A549 (cell line): Measurements from ENCODE around the gene FER. TPM values are rescaled to one million over a fixed set of nuclear protein-coding genes. Genes with fewer than 3 reads are reported as not detected.

Experiments
- ATAC-seq, 2 experiments: fragments of 200-7000 bp in 1 of 2; fragments of >200 bp in 1 of 2; cut with Nextera tagmentation in 1 of 2; cut with Tn5 transposase in 1 of 2; 3 replicates each; pipeline versions ENCODE4 v1.8.0 to v1.9.1; 2018 to 2020; ENCODE audit warnings: mild to moderate bottlenecking in 1 of 2, moderate library complexity in 1 of 2
- CTCF ChIA-PET: fragments of 300-600 bp; sonication (Branson Sonifier 250); formaldehyde crosslinking; extraction: SDS; loops from one replicate; lab custom pipeline; 2021; ENCODE audit warnings: antibody characterized with exemption, inconsistent platforms; lab: Yijun Ruan, JAX
- POLR2A ChIA-PET: fragments of 350-600 bp; formaldehyde crosslinking; extraction: SDS; loops from one replicate; lab custom pipeline; 2021; ENCODE audit warnings: antibody characterized with exemption, inconsistent platforms; lab: Yijun Ruan, JAX
- DNase-seq, 2 experiments: peaks; one replicate each; pipeline versions ENCODE4 v3.0.0 to v3.0.0-alpha.2; 2011 to 2016; ENCODE audit warnings: low read depth in 1 of 2, low spot score in 1 of 2
- FAIRE-seq: peaks from 2 replicates; lab custom pipeline; 2011; peaks lifted over from hg19 to GRCh38; lab: Jason Lieb, UNC
- H3K27ac ChIP-seq, 2 experiments: fragments of >200 bp; sonication (Bioruptor Twin); formaldehyde crosslinking; 3 replicates each; pipeline ENCODE4 v1.5.1; 2016 to 2017
- H3K4me1 ChIP-seq: fragments of >200 bp; sonication (Bioruptor Twin); formaldehyde crosslinking; 3 replicates; pipeline ENCODE4 v1.6.1; 2016
- H3K4me2 ChIP-seq: fragments of >200 bp; sonication (Bioruptor Twin); formaldehyde crosslinking; 3 replicates; pipeline ENCODE4 v1.6.1; 2016
- H3K4me3 ChIP-seq: fragments of >200 bp; sonication (Bioruptor Twin); formaldehyde crosslinking; 3 replicates; pipeline ENCODE4 v1.5.1; 2016
- H3K9me3 ChIP-seq: fragments of >200 bp; sonication (Bioruptor Twin); formaldehyde crosslinking; 3 replicates; pipeline ENCODE4 v1.6.1; 2016
- ATOH8 ChIP-seq: fragments of 250-450 bp; sonication (Bioruptor Pico); IDR thresholded peaks from 2 replicates; pipeline ENCODE4 v1.5.0; 2020; ENCODE audit warnings: low read depth, mild to moderate bottlenecking, moderate library complexity
- BHLHE40 ChIP-seq: IDR thresholded peaks from 2 replicates; pipeline ENCODE4 v1.6.1; 2012; ENCODE audit warnings: low read depth, low read length, inconsistent platforms
- CBX2 ChIP-seq: fragments of 200-600 bp; sonication (generic); IDR thresholded peaks from 2 replicates; pipeline ENCODE4 v1.6.1; 2016; ENCODE audit warnings: low read depth, mild to moderate bottlenecking, borderline replicate concordance
- CBX8 ChIP-seq: fragments of 200-600 bp; sonication (generic); IDR thresholded peaks from 2 replicates; pipeline ENCODE4 v1.6.1; 2016
- EHF ChIP-seq: fragments of 250-450 bp; sonication (Bioruptor Pico); IDR thresholded peaks from 2 replicates; pipeline ENCODE4 v1.5.0; 2020; ENCODE audit warnings: mild to moderate bottlenecking
- EHMT2 ChIP-seq: fragments of 200-600 bp; sonication (generic); IDR thresholded peaks from 2 replicates; pipeline ENCODE4 v1.6.1; 2016; ENCODE audit warnings: antibody characterized with exemption, low read depth, mild to moderate bottlenecking, moderate library complexity
- ELK1 ChIP-seq: fragments of 150-350 bp; IDR thresholded peaks from 2 replicates; pipeline ENCODE4 v1.6.1; 2014; ENCODE audit warnings: low read depth, mild to moderate bottlenecking, low read length
- ESRRA ChIP-seq: fragments of 150-350 bp; IDR thresholded peaks from 2 replicates; pipeline ENCODE4 v1.6.1; 2014; ENCODE audit warnings: mild to moderate bottlenecking, low read length, borderline replicate concordance
- FOSB ChIP-seq: fragments of 250-450 bp; sonication (Bioruptor Pico); IDR thresholded peaks from 2 replicates; pipeline ENCODE4 v1.5.0; 2020; ENCODE audit warnings: mild to moderate bottlenecking, moderate library complexity
- FOSL2 ChIP-seq, 2 experiments: fragments of 450-650 bp in 1 of 2; fragments of >200 bp in 1 of 2; sonication (Bioruptor Twin) in 1 of 2; formaldehyde crosslinking; IDR thresholded peaks; 2 replicates each; pipeline versions ENCODE4 v1.5.0 to v1.6.1; 2016 to 2020; ENCODE audit warnings: mild to moderate bottlenecking in 1 of 2, moderate library complexity in 1 of 2
- HMGXB4 ChIP-seq: fragments of 250-450 bp; sonication (Bioruptor Pico); IDR thresholded peaks from 2 replicates; pipeline ENCODE4 v1.5.0; 2021; ENCODE audit warnings: mild to moderate bottlenecking, moderate library complexity, borderline replicate concordance
- HOXA7 ChIP-seq: fragments of 250-450 bp; sonication (Bioruptor Pico); IDR thresholded peaks from 2 replicates; pipeline ENCODE4 v1.5.0; 2020; ENCODE audit warnings: mild to moderate bottlenecking, moderate library complexity
- KDM1A ChIP-seq: fragments of 200-600 bp; sonication (generic); IDR thresholded peaks from 2 replicates; pipeline ENCODE4 v1.6.1; 2016; ENCODE audit warnings: low read depth, mild to moderate bottlenecking
- MAFK ChIP-seq: fragments of 450-650 bp; IDR thresholded peaks from 2 replicates; pipeline ENCODE4 v1.6.1; 2014; ENCODE audit not compliant: partially characterized antibody
- MAX ChIP-seq: IDR thresholded peaks from 2 replicates; pipeline ENCODE4 v1.6.1; 2012
- NFE2L2 ChIP-seq: fragments of 150-350 bp; conservative IDR thresholded peaks from 2 replicates; pipeline ENCODE4 v1.6.1; 2014; ENCODE audit warnings: low read length
- NPAS2 ChIP-seq: fragments of 250-450 bp; sonication (Bioruptor Pico); IDR thresholded peaks from 2 replicates; pipeline ENCODE4 v1.8.0; 2022; ENCODE audit warnings: mild to moderate bottlenecking, moderate library complexity, borderline replicate concordance
- NR3C1 ChIP-seq: fragments of >200 bp; sonication (Bioruptor Twin); formaldehyde crosslinking; IDR thresholded peaks from 3 replicates; pipeline ENCODE4 v1.6.1; 2017
- PBX3 ChIP-seq: IDR thresholded peaks from 2 replicates; pipeline ENCODE4 v1.6.1; 2012
- PHF8 ChIP-seq: fragments of 200-600 bp; sonication (generic); IDR thresholded peaks from 2 replicates; pipeline ENCODE4 v1.6.1; 2016; ENCODE audit warnings: low read depth, mild to moderate bottlenecking, antibody characterized with exemption, moderate library complexity, borderline replicate concordance
- POLR2AphosphoS2 ChIP-seq: conservative IDR thresholded peaks from 2 replicates; pipeline ENCODE4 v1.6.1; 2012; ENCODE audit warnings: low read length, improper control_type of control experiment, inconsistent platforms
- RNF2 ChIP-seq: fragments of 200-600 bp; sonication (generic); IDR thresholded peaks from 2 replicates; pipeline ENCODE4 v1.6.1; 2016; ENCODE audit warnings: low read depth, mild to moderate bottlenecking, antibody characterized with exemption, moderate library complexity, borderline replicate concordance
- SREBF2 ChIP-seq: fragments of 450-650 bp; IDR thresholded peaks from 2 replicates; pipeline ENCODE4 v1.6.1; 2014; ENCODE audit warnings: mild to moderate bottlenecking, moderate library complexity
- TFCP2L1 ChIP-seq: fragments of 250-450 bp; sonication (Bioruptor Pico); IDR thresholded peaks from 2 replicates; pipeline ENCODE4 v1.5.0; 2021; ENCODE audit warnings: mild to moderate bottlenecking
- USF2 ChIP-seq: fragments of 450-650 bp; IDR thresholded peaks from 2 replicates; pipeline ENCODE4 v1.6.1; 2014; ENCODE audit warnings: antibody characterized with exemption
- WGBS: methylation state at CpG from one replicate; pipeline ENCODE4 v1.1.6; 2017; ENCODE audit errors: missing lambda C conversion rate; 5-methylcytosine and 5-hydroxymethylcytosine counted together
- polyA plus RNA-seq, 4 experiments: library from polyadenylated mRNA; depleted of rRNA in 3 of 4; stranded (reverse); fragments of >200 nt; fragmentation: RNase III in 1 of 4; extraction: RNeasy Plus Mini Kit Qiagen cat#74134 plus additional on column Dnase treatment in 1 of 4; gene quantifications; 2 replicates in 3 of 4; 3 replicates in 1 of 4; pipeline ENCODE4 v1.2.3, GENCODE V29; 2011 to 2017

The FER gene
- polyA plus RNA-seq, 2 of the 4 experiments (the other 2 are of a cell fraction) = 3.6 to 12.3 TPM

GRCh38 chr5:109177227-109177626, 429.5 kb downstream of the FER start:
- FAIRE-seq = no peak
- no peak overlapping the region for H3K4me3 ChIP-seq
- no peaks in the 10 kb centered on the region for H3K4me1 ChIP-seq
- 79% methylated on average over 2 of the region's 2 CpGs for WGBS
- CTCF ChIA-PET = no interaction called here
- DNase-seq = no peak
- TF ChIP-seq KDM1A = no peak
- no peak for TF ChIP-seq CBX2
- no peak for TF ChIP-seq NFE2L2
- no peak for TF ChIP-seq ESRRA
- TF ChIP-seq USF2 = no peak
- TF ChIP-seq TFCP2L1 (CRISPR knock-in tag) = no peak
- TF ChIP-seq MAX = no peak
- TF ChIP-seq ELK1 = no peak
- no peak overlapping the region for H3K27ac ChIP-seq
- H3K4me2 ChIP-seq = no peak overlapping the region
- no peak for ATAC-seq
- no peaks in the 10 kb centered on the region for H3K9me3 ChIP-seq
- POLR2A ChIA-PET = no interaction called here

- H3K4me2 ChIP-seq = no peak overlapping the region
- H3K27ac ChIP-seq = no peak overlapping the region
- TF ChIP-seq MAFK (no peak), NPAS2 (CRISPR knock-in tag) (no peak), HOXA7 (no peak), EHF (CRISPR knock-in tag) (no peak), NR3C1 (no peak), FOSB (CRISPR knock-in tag) (no peak), SREBF2 (no peak), PHF8 (no peak), CBX8 (no peak)
- no peak overlapping the region for H3K4me3 ChIP-seq
- ATAC-seq (no peak), DNase-seq (no peak), FAIRE-seq (no peak)
- POLR2A ChIA-PET = no interaction called here
- CTCF ChIA-PET = no interaction called here
- no peaks in the 10 kb centered on the region for H3K9me3 ChIP-seq
- H3K4me1 ChIP-seq = no peaks in the 10 kb centered on the region
Measured at GRCh38 chr5:109177782-109178181, 430.1 kb downstream of the FER start.

- WGBS = 79% methylated on average over 4 of the region's 4 CpGs
- Histone ChIP-seq H3K4me2 (no peak overlapping the region), H3K4me1 (no peaks in the 10 kb centered on the region), H3K27ac (no peak overlapping the region), H3K4me3 (no peak overlapping the region), H3K9me3 (no peaks in the 10 kb centered on the region)
- ChIA-PET CTCF (no interaction called here), POLR2A (no interaction called here)
- FAIRE-seq (no peak), DNase-seq (no peak), ATAC-seq (no peak)
- TF ChIP-seq MAX (no peak), EHMT2 (no peak), PBX3 (no peak), USF2 (no peak), EHF (CRISPR knock-in tag) (no peak), PHF8 (no peak), FOSL2 (IDR thresholded peaks at IDR 0.05) (no peak), FOSL2 (CRISPR knock-in tag; IDR thresholded peaks at IDR 0.05) (no peak), ELK1 (no peak), HMGXB4 (CRISPR knock-in tag) (no peak), POLR2AphosphoS2 (no peak), BHLHE40 (no peak), TFCP2L1 (CRISPR knock-in tag) (no peak), NR3C1 (no peak), ATOH8 (CRISPR knock-in tag) (no peak), RNF2 (no peak)
Measured at GRCh38 chr5:109180668-109181067, 433.0 kb downstream of the FER start.
